ES-I3 (cell line): ENCODE data around the gene SLC28A3.

Source experiments
- H3K36me3 ChIP-seq: 2 replicates; pipeline ENCODE4 v1.6.1; 2013; ENCODE audit warnings: mild to moderate bottlenecking, low read length, control low read depth, moderate library complexity; ENCODE audit not compliant: insufficient read depth
- H3K4me1 ChIP-seq: 2 replicates; pipeline ENCODE4 v1.6.1; 2013; ENCODE audit warnings: mild to moderate bottlenecking, control low read depth, low read length; ENCODE audit not compliant: insufficient read depth
- H3K9ac ChIP-seq: 2 replicates; pipeline ENCODE4 v1.6.1; 2013; ENCODE audit warnings: low read depth, mild to moderate bottlenecking, low read length, moderate library complexity
- H3K9me3 ChIP-seq: 2 replicates; pipeline ENCODE4 v1.6.1; 2013; ENCODE audit warnings: mild to moderate bottlenecking, low read length, moderate library complexity; ENCODE audit not compliant: control insufficient read depth, insufficient read depth

The SLC28A3 gene

DNA sequence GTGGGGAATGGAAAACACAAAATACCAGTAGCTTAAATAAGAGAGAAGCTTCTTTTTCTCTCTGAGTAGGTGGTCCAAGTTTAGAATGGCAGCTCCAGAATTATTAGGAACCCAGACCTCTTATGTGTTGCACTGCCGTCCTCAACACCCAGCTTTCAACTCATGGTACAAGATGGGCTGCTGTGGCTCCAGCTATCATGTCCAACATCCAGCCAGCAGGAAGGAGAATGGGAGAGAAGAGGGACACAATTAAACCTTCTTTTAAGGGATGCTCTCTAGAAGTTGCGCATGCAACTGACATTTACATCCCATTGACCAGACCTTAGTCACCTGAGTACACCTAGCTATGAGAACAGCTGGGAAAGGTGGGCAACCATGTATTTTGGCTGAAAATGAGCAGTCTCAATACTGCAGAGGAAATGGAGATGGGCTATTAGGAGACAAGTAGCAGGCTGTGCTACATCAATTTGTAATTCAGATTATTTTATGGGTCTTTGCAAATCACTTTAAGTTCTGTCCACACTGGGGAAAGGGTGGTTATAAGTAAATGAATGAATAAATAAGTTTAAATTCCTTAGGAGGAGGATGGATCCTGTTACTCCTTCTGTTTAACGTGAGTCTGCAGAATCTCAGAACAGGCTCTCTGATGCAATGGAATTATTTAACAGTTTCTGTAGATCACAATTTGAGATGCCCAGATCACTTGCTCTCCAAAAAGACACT, 76.1 kb downstream of the SLC28A3 start:
- no peaks in the 10 kb centered on the region for H3K4me1 ChIP-seq

DNA sequence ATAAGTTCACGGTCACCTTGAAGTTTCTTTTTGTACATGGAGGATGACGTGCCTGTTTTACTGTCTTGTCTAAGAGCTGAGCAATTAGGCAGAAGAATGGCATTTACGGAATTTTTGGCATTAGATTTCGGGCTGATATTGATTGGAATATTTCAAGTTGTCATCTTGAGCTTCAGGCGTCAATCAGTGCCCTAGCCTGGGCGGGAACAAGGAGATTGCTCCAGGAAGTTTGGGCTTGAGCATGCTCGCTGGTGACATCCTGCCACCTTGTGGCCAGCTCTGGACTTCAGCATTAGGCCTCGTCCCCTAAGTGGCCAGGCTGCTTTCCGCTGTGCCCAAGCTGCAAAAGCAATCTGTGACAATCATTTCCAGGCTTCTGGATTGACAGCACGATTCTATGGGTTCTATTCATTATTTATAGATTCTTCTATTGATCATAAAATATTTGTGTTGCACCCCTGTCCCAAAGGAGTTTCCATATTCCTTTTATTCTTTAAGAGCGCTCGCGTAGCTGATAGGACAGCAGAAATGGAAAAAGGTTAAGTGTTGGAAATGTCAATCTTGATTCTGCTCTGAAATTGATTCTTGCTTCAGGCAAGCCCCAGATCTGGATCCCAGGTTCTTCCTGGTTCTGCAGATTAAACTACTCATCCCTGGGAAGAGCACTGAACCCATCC, 79.3 kb downstream of the SLC28A3 start:
- Histone ChIP-seq H3K9ac (no peak overlapping the region), H3K9me3 (no peaks in the 10 kb centered on the region), H3K36me3 (no peaks in the 10 kb centered on the region), H3K4me1 (peaks cover 6% of the 10 kb centered on the region; the same call in 1 of the 2 replicates)

More for the DNA sequence above, 76.1 kb downstream of the SLC28A3 start:
- Histone ChIP-seq H3K36me3 (no peaks in the 10 kb centered on the region), H3K9ac (no peak overlapping the region), H3K9me3 (no peaks in the 10 kb centered on the region)

DNA sequence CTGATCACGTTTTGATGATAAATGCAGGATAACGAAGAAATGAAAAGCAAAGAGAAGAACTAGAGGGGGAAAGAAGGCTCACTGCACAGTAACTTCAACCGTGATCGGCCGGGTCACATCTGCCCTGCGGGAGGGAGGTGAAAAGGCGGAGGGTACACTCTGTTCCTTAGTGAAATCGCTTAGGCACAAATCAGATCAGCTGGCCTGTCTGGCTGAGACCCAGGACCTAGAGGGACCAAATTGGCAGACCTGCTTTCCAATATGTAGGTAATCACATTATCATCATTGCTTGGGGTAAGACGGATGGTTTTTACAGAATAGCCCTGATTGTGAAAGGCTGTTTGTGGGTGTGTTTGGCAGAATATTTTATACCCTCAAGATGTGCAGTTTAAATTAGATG, 82.2 kb downstream of the SLC28A3 start:
- Histone ChIP-seq H3K9ac (no peak overlapping the region), H3K4me1 (peaks cover 6% of the 10 kb centered on the region; the same call in 1 of the 2 replicates), H3K9me3 (no peaks in the 10 kb centered on the region), H3K36me3 (no peaks in the 10 kb centered on the region)

DNA sequence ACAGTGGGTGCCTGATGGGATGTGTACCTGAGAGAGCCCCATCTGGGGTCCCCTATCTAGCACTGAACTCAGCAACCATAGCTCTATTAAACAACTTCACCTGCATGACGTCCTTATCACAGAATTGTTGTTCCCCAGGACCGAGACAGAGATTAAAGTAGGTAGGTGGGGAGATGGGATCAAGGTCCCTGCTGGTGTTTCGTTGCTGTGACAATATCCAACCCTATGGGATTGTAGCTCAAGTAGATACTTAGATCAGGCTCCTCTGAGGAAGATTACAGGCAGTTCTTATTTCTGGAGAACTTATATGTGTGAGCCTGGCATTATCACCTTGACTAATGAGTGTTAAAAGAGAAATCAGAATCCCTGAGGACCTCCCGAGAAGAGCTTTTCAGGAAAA, 84.9 kb downstream of the SLC28A3 start:
- Histone ChIP-seq H3K36me3 (no peaks in the 10 kb centered on the region), H3K9me3 (no peaks in the 10 kb centered on the region)

DNA sequence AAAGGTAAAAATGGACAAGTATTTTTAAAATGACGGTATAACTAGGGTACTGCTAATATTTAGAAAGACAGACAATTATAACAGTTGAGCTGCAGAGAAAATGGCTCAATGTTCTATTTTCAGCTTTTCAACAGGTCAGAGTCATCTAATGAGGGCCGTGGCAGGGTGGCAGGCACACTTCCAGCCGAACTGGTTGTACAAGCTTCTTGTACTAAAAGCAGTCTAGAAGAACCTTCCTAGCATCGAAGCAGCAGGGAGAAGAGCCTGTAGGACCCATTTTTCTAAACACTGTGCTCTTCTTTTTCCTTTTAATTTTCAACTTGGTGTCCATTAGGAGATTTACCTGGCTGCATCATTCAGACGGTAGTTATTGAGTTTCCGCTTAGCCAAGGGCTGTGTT, 85.6 kb downstream of the SLC28A3 start:
- Histone ChIP-seq H3K9me3 (no peaks in the 10 kb centered on the region), H3K36me3 (no peaks in the 10 kb centered on the region), H3K4me1 (peaks cover 6% of the 10 kb centered on the region; the same call in 1 of the 2 replicates), H3K9ac (no peak overlapping the region)

More for the DNA sequence above, 84.9 kb downstream of the SLC28A3 start:
- Histone ChIP-seq H3K9ac (no peak overlapping the region), H3K4me1 (peaks cover 6% of the 10 kb centered on the region; the same call in 1 of the 2 replicates)

DNA sequence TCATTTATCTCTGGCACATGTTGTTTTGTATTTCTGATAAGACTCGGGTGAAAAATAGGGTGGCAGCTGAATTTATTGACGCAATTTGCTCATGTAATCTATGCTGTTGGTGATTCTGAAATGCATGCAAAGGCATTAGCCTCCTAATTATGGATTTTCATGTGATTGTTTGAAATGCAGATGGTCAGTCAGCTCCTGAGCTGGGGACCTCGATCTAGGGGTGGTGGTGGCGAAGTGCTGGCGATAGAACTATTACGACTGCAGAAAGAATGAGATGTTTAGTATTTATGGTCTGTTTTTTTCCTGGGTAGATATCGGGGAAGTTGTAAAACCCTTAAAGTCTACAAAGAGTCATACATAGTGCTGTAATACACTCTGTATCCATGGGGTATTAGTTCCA, 88.6 kb downstream of the SLC28A3 start:
- Histone ChIP-seq H3K4me1 (no peaks in the 10 kb centered on the region), H3K9me3 (no peaks in the 10 kb centered on the region), H3K36me3 (no peaks in the 10 kb centered on the region), H3K9ac (no peak overlapping the region)

DNA sequence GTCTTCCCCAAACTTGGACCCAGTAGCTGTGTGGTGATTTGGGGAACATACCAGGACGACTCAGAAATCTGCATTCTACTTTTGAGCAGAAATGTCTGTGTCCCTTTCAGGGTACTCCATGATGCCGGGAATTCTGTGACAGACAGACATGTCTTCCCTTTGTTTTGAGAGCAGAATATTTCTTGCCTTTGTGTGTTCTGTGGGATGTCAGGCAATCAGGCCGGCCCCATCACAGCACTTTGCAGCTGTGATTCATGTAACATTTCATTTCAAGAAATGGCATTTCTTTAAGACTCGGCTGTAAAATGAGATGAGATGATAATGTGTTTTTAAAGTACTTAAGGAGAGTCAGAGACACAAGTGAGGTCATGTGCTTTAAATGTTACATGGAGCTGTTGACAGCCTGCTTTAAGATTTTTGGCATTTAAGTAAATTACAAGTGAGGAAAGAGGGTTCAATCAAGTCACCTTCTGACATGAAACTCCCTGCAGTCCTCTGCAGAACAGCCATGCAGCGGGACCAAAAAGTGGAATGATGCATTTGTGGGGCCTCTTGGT, 98.7 kb downstream of the SLC28A3 start:
- peaks cover 9% of the 10 kb centered on the region for H3K9me3 ChIP-seq
- H3K4me1 ChIP-seq = no peaks in the 10 kb centered on the region
- H3K36me3 ChIP-seq = no peaks in the 10 kb centered on the region
- no peak overlapping the region for H3K9ac ChIP-seq

DNA sequence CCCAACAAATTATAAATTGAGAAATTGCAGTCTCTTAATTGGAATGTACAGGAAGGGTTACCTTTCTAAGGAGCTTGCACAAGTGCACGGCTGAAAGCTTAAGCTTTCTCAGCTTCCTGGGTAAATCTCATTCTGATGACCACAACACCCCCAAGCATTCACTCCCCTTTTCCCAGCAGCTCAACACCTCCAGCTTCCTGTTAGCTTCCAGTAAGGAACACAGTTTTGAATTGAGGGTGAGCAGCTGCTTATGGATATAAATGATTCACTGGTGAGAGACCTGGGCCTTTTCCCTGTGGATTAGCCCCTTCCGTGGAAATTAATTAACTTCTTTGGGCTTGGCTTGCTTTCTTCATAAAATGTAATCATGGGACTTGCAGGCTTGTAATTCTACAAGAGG, 101.2 kb downstream of the SLC28A3 start:
- Histone ChIP-seq H3K4me1 (no peaks in the 10 kb centered on the region), H3K9me3 (peaks cover 9% of the 10 kb centered on the region), H3K36me3 (no peaks in the 10 kb centered on the region), H3K9ac (no peak overlapping the region)

DNA sequence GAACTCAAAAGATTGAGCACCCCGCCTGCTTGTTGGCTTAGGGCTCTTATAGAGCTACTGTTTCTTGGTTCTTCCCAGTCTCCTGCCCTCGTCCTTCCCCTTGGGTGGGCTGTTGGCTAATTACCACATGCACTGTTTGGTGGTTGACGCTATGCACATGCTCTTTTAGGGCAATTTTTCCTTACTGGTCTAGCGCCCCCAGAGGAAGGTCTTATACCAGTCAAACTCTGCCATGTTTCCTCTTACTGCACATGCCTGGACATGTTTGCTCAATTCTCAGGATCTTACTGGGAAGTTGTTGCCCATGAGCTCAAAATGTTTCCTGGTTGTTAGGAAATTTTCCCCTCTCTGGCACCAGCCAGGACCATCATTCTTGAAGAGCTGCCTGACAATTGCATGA, 101.9 kb downstream of the SLC28A3 start:
- no peaks in the 10 kb centered on the region for H3K4me1 ChIP-seq
- H3K36me3 ChIP-seq = no peaks in the 10 kb centered on the region
- H3K9ac ChIP-seq = no peak overlapping the region
- H3K9me3 ChIP-seq = peaks cover 9% of the 10 kb centered on the region

DNA sequence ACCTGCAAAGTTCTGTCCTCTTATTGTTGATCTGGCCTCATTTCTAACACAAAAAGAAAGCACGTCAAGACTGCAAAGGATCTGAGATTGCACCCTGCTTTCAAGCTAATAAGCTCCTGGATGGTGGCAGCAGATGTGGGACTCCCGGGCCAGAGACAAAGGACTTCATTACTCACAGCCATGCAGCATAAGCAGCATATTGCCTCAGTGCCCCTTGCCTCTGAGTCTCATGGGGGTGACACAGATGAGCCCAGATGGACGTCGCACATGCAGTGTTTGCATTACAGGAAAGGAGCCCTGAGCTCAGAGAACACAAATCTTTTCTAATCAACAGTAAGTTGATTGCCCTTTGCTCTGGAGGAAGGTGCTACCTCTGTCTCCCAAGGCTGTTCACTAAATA, 105.0 kb downstream of the SLC28A3 start:
- H3K9me3 ChIP-seq = peaks cover 9% of the 10 kb centered on the region
- H3K4me1 ChIP-seq = no peaks in the 10 kb centered on the region
- no peak overlapping the region for H3K9ac ChIP-seq
- no peaks in the 10 kb centered on the region for H3K36me3 ChIP-seq

DNA sequence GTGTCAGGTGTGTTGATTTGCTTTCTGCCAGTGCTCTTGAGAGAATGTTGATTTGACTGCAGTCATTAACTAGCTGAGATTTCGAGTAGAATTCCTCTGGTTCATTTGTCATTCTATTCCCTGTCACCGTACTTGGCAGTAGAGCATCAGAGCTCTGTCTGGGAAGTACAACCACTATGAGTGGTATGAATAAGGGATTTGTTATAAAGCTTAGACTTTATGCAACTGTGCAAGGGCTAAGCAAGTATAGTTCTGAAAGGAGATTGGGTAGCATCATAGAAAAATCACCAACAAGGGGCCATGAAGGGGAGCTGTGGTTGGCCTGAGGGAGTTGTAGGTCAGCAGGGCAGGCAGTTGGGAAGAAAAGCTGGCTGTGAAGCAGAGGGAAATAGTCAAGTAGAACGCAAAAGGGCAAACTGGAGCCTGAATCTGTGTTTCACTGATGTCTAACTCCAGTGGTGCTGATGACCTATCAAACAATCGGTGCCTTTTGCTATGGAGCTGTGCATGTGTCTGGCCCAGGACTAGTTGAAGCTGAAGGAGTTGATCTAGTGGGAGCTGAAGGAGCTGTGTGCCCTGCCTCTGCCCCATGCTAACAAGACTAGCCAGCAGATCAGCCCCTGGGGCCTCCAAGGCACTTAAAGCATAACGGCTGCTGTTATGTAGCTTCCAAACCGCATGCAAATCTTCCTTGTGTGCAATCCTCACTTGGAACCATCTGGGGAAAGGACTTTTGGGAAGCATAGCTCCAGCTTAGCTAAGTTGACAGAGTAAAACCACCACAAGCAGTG, 110.0 kb downstream of the SLC28A3 start:
- Histone ChIP-seq H3K4me1 (peaks cover 12% of the 10 kb centered on the region), H3K36me3 (no peaks in the 10 kb centered on the region), H3K9me3 (no peaks in the 10 kb centered on the region)

DNA sequence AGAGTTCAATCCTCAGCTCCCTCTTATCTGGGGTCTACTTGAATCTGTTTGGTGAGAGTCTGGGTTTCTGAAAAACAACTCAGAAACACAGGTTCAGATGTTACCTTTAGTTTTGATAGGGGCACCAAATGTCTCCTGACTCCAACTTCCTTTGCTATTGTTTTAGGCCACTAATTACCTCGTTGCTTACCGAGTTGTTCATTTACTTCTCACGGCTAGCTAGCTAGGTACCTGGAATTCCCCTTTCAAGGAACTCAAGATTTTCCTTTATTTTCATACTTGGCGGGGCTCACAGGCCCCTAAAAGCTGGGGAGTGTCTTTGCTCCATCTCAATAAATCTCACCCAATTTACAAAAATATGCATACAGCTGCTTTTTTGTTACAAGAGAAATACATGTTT, 111.4 kb downstream of the SLC28A3 start:
- Histone ChIP-seq H3K9me3 (no peaks in the 10 kb centered on the region), H3K9ac (no peak overlapping the region), H3K36me3 (no peaks in the 10 kb centered on the region), H3K4me1 (peaks cover 12% of the 10 kb centered on the region)

More for the DNA sequence above, 110.0 kb downstream of the SLC28A3 start:
- no peak overlapping the region for H3K9ac ChIP-seq

DNA sequence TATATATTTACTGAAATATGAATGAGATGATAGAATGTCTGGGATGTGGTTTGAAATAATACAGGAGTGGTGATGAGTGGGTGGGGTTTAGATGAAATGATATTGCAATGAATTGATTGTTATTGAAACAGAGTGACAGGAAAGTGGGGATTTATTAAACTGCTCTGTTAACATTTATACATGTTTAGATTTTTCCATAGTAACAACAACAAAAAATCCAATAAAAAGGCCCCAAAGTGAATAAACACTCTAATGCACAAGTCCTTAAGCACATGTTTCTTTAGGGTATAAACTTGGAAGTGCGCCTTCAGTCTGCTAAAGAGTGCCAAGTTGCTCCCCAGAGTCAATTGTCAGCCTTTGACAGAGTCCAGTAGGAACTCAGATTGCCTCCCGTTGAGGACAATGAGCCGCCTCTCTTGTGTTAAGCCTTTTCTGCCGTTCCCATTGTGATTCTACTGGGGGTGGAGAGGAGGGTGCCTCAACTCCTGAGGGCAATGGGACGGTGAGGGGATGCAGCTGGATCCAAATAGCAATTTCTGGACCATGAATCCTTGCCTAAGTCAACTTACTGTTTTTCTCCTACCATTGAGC, 112.3 kb downstream of the SLC28A3 start:
- Histone ChIP-seq H3K9ac (no peak overlapping the region), H3K36me3 (no peaks in the 10 kb centered on the region), H3K4me1 (peaks cover 12% of the 10 kb centered on the region), H3K9me3 (no peaks in the 10 kb centered on the region)

DNA sequence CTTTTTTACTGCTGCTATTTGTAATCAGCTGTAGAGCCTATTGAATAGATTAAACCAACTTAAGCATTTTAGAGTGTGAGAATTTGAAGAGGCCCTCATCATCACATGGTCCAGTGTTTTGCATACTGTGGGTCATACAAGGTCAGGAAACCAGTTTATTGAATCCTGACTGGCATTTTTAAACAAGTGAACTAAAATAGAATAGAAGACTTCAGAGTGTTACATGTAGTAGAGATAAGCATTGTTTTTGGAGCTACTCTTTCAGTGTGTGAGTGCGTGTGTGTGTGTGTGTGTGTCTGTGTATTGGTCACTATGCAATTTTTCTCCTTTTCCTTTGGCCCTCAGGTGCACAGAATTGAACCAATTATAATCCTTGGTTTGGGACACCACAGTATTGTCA, 114.4 kb downstream of the SLC28A3 start:
- H3K9ac ChIP-seq = no peak overlapping the region
- no peaks in the 10 kb centered on the region for H3K36me3 ChIP-seq
- H3K4me1 ChIP-seq = peaks cover 12% of the 10 kb centered on the region
- peaks cover 6% of the 10 kb centered on the region for H3K9me3 ChIP-seq
